HepG2 (cell line): ENCODE data around the gene NOP56. TPM values are rescaled to one million over a fixed set of nuclear protein-coding genes. Genes with fewer than 3 reads are reported as not detected.

ENCODE experiments used
- CBX1 ChIP-seq: IDR thresholded peaks from one replicate; pipeline ENCODE4 v1.6.1; 2016; ENCODE audit warnings: antibody characterized with exemption, low read depth
- ELF1 ChIP-seq: sonication (generic); formaldehyde crosslinking; IDR thresholded peaks from 2 replicates; pipeline ENCODE4 v1.4.0; 2020; ENCODE audit warnings: missing genetic modification reagents
- ESRRA ChIP-seq: sonication (generic); formaldehyde crosslinking; IDR thresholded peaks from 2 replicates; pipeline ENCODE4 v1.5.1; 2020; ENCODE audit warnings: mild to moderate bottlenecking, low read depth, missing genetic modification reagents
- GATAD2A ChIP-seq: IDR thresholded peaks from 2 replicates; pipeline ENCODE4 v1.6.1; 2016
- HMG20A ChIP-seq: IDR thresholded peaks from 2 replicates; pipeline ENCODE4 v1.6.1; 2016; ENCODE audit warnings: borderline replicate concordance
- PTBP1 ChIP-seq: fragments of 200-400 bp; formaldehyde crosslinking; IDR thresholded peaks from 2 replicates; pipeline ENCODE4 v1.6.1; 2018; ENCODE audit warnings: low read length, low read depth; ENCODE audit not compliant: poor library complexity, severe bottlenecking
- SMAD9 ChIP-seq: sonication (generic); formaldehyde crosslinking; IDR thresholded peaks from 2 replicates; pipeline ENCODE4 v1.5.1; 2020; ENCODE audit warnings: mild to moderate bottlenecking, missing genetic modification reagents
- SMC3 ChIP-seq: IDR thresholded peaks from 2 replicates; pipeline ENCODE4 v1.6.1; 2011; ENCODE audit warnings: low read length, improper control_type of control experiment
- USF2 ChIP-seq, 2 experiments: sonication (generic) in 1 of 2; formaldehyde crosslinking in 1 of 2; IDR thresholded peaks; 2 replicates each; pipeline versions ENCODE4 v1.5.1 to v1.6.1; 2011 to 2020; ENCODE audit warnings: borderline replicate concordance in 1 of 2, low read depth in 1 of 2, low read length in 1 of 2, mild to moderate bottlenecking in 1 of 2, missing genetic modification reagents in 1 of 2, moderate library complexity in 1 of 2
- ZBTB49 ChIP-seq: sonication (generic); formaldehyde crosslinking; IDR thresholded peaks from 2 replicates; pipeline ENCODE4 v1.4.0; 2020; ENCODE audit warnings: missing genetic modification reagents, borderline replicate concordance
- ZBTB7A ChIP-seq: sonication (generic); formaldehyde crosslinking; IDR thresholded peaks from 2 replicates; pipeline ENCODE4 v1.8.0; 2022; ENCODE audit warnings: mild to moderate bottlenecking, missing genetic modification reagents
- ZFP36L2 ChIP-seq: sonication (generic); formaldehyde crosslinking; IDR thresholded peaks from 2 replicates; pipeline ENCODE4 v1.4.0; 2020; ENCODE audit warnings: missing genetic modification reagents
- ZNF292 ChIP-seq: sonication (generic); formaldehyde crosslinking; IDR thresholded peaks from 2 replicates; pipeline ENCODE4 v1.8.1; 2022; ENCODE audit warnings: mild to moderate bottlenecking, low read depth, missing genetic modification reagents, borderline replicate concordance
- ZNF414 ChIP-seq: sonication (generic); formaldehyde crosslinking; IDR thresholded peaks from 2 replicates; pipeline ENCODE4 v1.5.0; 2020; ENCODE audit warnings: missing genetic modification reagents
- ZNF44 ChIP-seq: sonication (generic); formaldehyde crosslinking; IDR thresholded peaks from 2 replicates; pipeline ENCODE4 v1.5.1; 2020; ENCODE audit warnings: mild to moderate bottlenecking, missing genetic modification reagents
- ZSCAN29 ChIP-seq: sonication (generic); formaldehyde crosslinking; conservative IDR thresholded peaks from 2 replicates; pipeline ENCODE4 v1.4.0; 2020; ENCODE audit warnings: mild to moderate bottlenecking, missing genetic modification reagents
- polyA plus RNA-seq, 8 experiments: library from polyadenylated mRNA; depleted of rRNA in 3 of 8; stranded (reverse) in 7 of 8; unstranded in 1 of 8; fragments of >200 nt; fragmentation: Illumina TruSeq in 4 of 8; extraction: Trizol in 4 of 8; gene quantifications; 2 replicates each; pipeline versions ENCODE4 v1.2.1 to v1.2.3, GENCODE V29; 2011 to 2016; ENCODE audit warnings: low read depth in 4 of 8, missing spikeins in 1 of 8, mixed read lengths in 1 of 8; ENCODE audit not compliant: insufficient read depth in 1 of 8
- total RNA-seq, 5 experiments: library from RNA; depleted of rRNA; stranded (reverse); fragments of >200 nt; fragmentation: Illumina TruSeq; extraction: Trizol; gene quantifications; 2 replicates each; pipeline ENCODE4 v1.2.3, GENCODE V29; 2016; ENCODE audit warnings: low read depth in 1 of 5
- TF ChIP-seq, protein P1 (sequence below): sonication (generic); formaldehyde crosslinking; IDR thresholded peaks from 2 replicates; pipeline ENCODE4 v1.4.0; 2020; ENCODE audit warnings: missing genetic modification reagents, mild to moderate bottlenecking, borderline replicate concordance
- TF ChIP-seq, protein P2 (sequence below): sonication (generic); formaldehyde crosslinking; IDR thresholded peaks from 2 replicates; pipeline ENCODE4 v1.5.0; 2020; ENCODE audit warnings: missing genetic modification reagents

Gene NOP56
- total and polyA plus RNA-seq, 2 of the 13 experiments (the other 11 are each of a cell fraction or from before 2014, with no cell fraction given): 369 to 1,116 TPM

GRCh38 chr20:2658414-2659354 lies 6.3 kb downstream of the NOP56 start (continued):
- TF ChIP-seq ZSCAN29: no peak
- TF ChIP-seq ZBTB49 (CRISPR knock-in tag): no peak
- TF ChIP-seq ZNF414 (CRISPR knock-in tag): no peak
- TF ChIP-seq, protein P1, sequence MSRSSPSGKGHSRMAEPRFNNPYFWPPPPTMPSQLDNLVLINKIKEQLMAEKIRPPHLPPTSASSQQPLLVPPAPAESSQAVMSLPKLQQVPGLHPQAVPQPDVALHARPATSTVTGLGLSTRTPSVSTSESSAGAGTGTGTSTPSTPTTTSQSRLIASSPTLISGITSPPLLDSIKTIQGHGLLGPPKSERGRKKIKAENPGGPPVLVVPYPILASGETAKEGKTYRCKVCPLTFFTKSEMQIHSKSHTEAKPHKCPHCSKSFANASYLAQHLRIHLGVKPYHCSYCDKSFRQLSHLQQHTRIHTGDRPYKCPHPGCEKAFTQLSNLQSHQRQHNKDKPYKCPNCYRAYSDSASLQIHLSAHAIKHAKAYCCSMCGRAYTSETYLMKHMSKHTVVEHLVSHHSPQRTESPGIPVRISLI (CRISPR knock-in tag): no peak
- no peak for TF ChIP-seq GATAD2A (CRISPR knock-in tag)
- TF ChIP-seq ZNF292 (CRISPR knock-in tag): no peak
- TF ChIP-seq ZFP36L2: no peak
- TF ChIP-seq USF2 (IDR thresholded peaks at IDR 0.05; ENCODE audit: low read depth, low read length): 0 out of 2 replicates have a peak, but pooled peaks have one; percentile 20
- no peak for TF ChIP-seq USF2 (CRISPR knock-in tag; IDR thresholded peaks at IDR 0.05; ENCODE audit: borderline replicate concordance)
- no peak for TF ChIP-seq SMC3
- no peak for TF ChIP-seq CBX1
- no peak for TF ChIP-seq SMAD9 (CRISPR knock-in tag)
- no peak for TF ChIP-seq HMG20A
- TF ChIP-seq ESRRA (CRISPR knock-in tag): no peak
- no peak for TF ChIP-seq ELF1 (CRISPR knock-in tag)
- TF ChIP-seq PTBP1: peak; percentile 45
- TF ChIP-seq, protein P2, sequence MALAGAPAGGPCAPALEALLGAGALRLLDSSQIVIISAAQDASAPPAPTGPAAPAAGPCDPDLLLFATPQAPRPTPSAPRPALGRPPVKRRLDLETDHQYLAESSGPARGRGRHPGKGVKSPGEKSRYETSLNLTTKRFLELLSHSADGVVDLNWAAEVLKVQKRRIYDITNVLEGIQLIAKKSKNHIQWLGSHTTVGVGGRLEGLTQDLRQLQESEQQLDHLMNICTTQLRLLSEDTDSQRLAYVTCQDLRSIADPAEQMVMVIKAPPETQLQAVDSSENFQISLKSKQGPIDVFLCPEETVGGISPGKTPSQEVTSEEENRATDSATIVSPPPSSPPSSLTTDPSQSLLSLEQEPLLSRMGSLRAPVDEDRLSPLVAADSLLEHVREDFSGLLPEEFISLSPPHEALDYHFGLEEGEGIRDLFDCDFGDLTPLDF (CRISPR knock-in tag): no peak
- TF ChIP-seq ZBTB7A (CRISPR knock-in tag): 0 out of 2 replicates have a peak, but pooled peaks have one; percentile 8
- TF ChIP-seq ZNF44 (CRISPR knock-in tag): peak; percentile 79; the same call in 1 of the 2 replicates
